GM18907 (cell line): ENCODE results near the gene GTF3C5.
"Not testable (repeated sequence)": the region's sequence is repeated elsewhere in the genome, so short reads cannot be mapped to it uniquely, and the experiment has no call there.

Experiments
- ATAC-seq: cut with Tn5 transposase; IDR thresholded peaks from one replicate; pipeline ENCODE4 v1.9.1; 2021; ENCODE audit warnings: mild to moderate bottlenecking, moderate library complexity; ENCODE audit not compliant: unreplicated experiment

GTF3C5 gene

DNA sequence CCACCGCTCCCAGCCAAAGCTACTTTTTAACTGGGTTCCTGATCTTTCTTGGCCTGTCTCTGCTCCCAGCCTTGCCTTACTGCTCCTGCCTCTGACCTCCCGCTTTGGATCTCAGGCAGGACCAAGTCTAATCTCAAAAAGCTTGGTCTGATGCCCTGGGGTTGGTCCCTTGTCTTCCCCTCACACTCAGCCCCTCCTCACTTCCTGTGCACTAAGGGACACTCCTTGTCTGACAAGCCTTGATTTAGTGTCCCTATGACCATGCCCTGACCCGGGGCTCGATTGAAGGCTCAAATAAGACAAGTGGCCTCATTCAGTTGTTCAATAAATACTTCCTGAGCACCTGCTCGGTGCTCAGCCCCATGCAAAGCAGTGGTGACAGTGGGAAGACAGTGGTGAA lies 3.7 kb upstream of the GTF3C5 start:
- no peak for ATAC-seq

DNA sequence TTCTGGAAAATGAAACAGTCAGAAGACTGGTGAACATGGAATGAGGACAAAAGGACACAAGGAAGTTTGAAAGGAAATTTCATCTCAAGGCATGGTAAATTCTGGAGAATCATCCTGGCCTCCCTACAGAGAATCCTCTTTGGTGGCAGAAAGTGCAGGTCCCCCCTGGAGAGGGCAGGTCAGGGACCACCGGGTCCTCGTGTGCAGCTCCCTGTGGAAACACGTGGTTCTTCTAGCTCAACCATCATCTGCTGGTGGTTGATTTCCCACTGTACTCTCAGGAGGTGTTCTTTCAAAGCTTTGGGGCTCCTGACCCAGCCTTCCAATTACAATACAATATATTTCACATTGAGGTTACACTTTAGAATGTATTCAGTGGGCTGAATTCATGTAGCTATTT lies 2.6 kb upstream of the GTF3C5 start:
- no peak for ATAC-seq

DNA sequence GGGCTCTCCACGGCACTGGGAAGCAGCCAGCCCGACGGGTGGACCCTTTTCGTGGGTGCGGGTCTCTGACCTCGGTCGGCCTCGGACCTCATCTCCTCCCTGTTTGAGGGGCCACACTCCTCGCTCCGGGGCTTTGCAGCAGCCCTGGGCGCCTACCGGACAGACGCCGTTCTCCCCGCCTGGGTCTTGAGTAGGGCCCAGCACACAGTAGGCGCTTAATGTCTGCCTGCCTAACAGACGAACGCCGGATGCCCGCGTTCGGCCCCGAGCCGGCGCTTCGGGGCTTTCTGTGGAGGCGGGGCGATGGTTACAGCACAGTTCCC lies 842 bp upstream of the GTF3C5 start:
- peak; percentile 1 for ATAC-seq

DNA sequence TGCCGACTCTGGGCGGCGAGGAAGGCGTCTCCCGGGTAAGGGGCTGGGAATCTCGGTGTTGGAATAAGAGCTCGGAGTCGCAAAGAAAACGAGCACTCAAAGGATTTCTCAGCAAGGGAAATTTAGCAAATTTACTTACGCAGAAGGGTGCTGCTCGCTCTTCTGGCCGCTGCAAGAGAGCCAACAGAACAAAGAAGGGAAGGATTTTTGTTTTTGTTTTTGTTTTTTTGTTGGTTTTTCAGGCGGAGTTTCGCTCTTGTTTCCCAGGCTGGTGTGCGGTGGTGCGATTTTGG lies 279 bp downstream of the GTF3C5 start:
- ATAC-seq, result no peak

DNA sequence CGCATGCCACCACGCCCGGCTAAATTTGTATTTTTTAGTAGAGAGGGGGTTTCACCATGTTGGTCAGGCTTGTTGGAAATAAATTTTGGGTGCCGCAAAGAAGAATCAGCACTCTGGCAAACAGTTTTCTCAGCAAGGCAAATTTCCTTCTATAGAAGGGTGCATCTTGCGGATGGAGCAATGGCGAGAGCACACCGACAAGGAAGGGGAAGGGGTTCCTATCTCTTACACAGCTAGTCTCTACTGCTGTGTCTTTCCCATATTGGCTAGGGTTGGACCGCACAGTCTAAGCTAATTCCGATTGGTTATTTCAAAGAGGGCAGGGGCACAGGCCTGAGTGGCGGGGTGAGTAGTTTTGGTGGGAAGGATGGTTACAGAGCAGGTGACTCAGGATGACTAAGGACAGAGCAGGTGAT lies 707 bp downstream of the GTF3C5 start:
- ATAC-seq, result no peak

DNA sequence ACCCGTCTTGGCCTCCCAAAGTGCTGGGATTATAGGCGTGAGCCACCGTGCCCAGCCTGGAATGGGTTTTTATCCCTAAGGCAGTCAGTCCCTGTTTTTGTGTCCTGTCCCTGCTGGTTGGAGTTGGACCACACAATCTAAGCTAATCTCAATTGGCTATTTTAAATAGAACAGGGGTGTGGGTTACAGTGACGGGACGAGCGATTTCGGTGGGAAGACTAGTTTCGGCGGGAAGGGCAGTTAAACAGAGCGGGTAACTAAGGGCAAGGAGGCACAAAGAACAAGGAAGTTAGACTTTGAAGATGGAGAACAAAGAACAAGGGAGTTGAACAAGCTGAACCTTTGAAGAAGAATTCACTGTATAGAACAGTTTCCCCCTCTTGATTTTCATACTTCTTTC lies 1.4 kb downstream of the GTF3C5 start:
- no peak for ATAC-seq

DNA sequence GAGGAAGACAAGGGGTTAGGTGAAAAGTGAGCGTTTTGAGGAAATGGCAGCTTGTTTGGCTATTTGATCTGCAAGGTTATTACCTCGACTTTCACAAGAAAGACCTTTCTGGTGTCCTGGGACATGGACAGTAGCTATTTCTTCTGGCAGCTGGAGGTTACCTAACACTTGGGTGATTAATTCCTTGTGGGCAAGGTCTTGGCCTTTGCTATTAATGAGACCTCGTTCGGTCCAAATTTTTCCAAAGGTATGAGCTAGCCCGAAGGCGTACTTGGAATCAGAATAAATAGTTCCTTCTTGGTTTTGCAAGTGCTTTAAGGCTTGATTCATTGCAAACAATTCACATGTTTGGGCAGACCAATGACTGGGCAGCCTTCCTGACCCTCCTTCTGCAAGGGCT lies 4.9 kb downstream of the GTF3C5 start:
- ATAC-seq, result no peak

DNA sequence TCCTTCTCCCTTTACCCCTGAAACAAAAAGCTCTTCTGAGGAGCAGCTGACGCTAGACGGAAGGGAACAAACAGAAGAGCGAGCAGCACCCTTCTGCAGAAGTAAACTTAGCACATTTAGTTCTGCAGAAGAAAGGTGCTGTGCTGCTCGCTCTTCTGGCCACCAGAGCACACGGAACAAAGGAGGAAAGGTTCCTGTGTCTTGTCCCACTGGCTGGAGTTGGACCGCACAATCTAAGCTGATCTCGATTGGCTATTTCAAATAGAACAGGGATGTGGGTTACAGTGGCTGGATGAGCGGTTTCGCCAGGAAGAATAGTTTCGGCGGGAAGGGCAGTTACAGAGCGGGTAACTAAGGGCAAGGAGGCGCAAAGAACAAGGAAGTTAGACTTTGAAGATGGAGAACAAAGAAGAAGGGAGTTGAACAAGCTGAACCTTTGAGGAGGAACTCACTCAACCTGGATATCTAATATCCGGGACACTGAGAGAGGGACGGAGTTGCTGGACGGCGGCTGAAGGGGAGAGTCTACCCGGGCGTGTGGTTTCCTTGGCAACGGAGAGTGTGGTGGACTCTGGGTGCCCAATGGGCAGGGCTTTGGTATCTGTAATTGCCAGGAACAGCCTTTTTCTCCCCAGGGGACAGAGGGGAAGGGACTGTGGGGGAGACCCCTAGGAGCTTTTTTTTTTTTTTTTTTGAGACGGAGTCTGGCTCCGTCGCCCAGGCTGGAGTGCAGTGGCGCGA lies 7.1 kb downstream of the GTF3C5 start:
- ATAC-seq, result no peak

DNA sequence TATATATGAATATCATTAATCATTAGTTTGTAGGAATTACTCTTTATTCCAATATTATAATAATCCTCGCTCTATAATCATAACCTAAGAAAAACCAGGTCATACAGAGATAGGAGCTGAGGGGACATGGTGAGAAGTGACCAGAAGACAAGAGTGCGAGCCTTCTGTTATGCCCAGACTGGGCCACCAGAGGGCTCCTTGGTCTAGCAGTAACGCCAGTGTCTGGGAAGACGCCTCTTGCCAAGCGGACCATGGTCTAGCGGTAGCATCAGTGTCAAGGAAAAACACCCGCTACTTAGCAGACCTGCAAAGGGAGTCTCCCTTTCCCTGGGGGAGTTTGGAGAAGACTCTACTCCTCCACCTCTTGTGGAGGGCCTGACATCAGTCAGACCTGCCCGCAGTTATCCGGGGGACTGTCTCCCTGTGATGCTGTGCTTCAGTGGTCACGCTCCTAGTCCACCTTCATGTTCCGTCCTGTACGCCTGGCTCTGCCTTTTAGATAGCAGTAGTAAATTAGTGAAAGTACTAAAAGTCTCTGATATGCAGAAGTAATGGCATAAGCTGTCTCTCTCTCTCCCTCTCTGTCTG lies 10.2 kb downstream of the GTF3C5 start:
- not testable (repeated sequence) for ATAC-seq

DNA sequence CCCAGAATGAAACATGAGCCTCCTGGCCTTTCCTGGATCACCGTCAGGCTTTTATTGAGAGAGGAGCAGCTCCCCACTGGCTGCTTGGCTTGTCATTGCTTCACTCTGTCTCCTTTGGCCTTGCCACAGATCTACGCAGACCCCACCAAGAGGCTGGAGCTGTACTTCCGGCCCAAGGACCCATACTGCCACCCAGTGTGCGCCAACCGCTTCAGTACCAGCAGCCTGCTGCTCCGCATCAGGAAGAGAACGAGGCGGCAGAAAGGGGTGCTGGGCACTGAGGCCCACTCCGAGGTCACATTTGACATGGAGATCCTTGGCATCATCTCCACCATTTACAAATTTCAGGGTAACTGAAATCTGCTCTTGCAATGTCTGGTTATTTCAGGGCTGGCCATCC lies 11.2 kb downstream of the GTF3C5 start:
- ATAC-seq, result no peak

DNA sequence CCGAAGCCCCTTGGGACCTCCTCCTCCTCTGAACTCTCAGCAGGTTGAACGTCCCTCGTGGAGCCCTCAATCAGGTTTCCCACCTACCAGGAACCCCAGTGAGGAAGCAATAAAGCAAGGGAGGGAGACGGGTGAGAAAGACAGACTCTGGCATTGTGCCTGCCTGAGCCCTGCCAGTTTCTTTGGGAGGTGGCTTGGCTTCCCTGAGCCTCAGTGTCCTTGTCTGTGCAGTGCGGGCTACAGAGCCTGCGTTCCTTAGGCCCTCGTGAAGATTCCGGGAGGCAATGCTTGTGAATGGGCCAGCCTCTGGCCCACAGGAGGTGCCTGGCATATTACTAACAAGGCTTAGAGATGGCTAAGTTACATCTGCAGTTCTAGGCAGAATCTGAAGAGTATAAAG lies 11.9 kb downstream of the GTF3C5 start:
- ATAC-seq, result no peak

DNA sequence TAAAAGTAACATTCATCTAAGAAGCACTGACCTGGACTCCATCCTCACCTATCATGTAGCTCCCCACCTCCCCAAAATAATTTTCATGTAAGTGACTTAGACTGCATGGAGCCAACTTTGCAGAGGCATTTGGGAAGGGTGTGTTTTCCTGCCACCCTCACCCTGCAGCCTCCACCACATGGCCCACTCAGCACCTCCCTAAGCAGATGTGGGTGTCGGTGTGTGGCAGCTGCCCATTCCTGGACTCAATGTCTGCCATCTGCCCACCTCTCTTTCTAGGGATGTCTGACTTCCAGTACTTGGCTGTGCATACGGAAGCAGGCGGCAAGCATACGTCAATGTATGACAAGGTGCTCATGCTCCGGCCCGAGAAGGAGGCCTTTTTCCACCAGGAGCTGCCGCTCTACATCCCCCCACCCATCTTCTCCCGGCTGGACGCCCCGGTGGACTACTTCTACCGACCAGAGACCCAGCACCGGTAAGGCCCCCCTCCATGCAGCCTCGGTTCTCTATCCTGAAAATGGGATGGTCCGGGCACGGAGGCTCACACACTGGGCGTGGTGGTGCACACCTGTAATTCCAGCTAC lies 12.7 kb downstream of the GTF3C5 start:
- ATAC-seq, result no peak

DNA sequence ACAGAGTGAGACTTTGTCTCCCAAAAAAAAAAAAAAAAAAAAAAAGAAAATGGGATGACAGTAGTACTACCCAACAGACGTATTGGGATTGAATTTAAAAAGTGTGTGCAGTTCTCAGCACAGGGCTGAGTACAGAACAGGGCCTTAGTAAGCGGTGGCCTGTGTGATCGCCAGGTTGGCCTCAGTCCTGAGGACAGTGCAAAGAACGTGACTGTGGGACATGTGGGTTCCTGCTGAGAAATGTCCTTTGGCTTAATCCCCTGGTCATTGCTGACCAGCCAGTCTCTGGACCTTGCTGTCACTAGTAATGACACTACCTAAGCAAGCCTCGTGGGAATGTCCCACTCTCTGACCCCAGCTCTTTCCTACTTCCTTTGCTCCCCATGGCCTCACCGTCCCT lies 13.3 kb downstream of the GTF3C5 start:
- no peak for ATAC-seq

DNA sequence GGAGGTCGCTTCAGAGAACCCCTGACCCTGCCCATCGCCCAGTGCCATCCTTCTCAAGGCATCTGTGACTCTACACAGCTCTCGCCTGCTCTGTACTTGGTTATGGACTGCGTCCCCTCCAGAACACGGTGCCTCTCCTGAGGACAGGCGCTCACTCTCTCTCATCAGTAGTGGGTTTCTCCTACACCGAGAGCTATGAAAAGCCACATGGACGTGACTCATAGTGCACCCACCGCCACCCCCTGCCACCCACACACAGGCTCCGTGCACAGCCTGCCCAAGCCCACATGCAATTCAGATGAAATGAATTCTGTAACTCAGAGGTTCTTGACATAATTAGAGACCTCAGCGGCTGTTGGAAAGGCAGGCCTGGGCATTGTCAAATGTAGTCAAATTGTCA lies 13.9 kb downstream of the GTF3C5 start:
- ATAC-seq, result no peak

DNA sequence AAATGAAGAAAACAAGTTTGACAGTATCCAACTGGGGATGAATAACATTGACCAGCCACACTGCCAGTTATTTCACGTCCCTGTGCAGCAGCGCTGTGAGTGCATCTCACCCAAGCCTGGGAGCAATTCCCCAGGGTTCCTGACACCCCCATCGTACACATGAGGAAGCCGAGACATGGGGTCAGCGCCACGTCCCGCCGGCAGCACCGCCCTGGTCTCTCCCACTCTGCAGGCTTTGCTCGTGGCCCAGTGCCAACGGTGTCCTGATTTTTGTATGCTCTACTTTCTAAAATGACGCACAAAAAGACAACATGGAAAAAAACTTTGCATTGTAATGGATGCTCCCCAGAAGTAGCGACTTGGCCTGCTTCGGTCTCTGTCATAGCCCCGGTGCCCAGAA lies 14.3 kb downstream of the GTF3C5 start:
- no peak for ATAC-seq

DNA sequence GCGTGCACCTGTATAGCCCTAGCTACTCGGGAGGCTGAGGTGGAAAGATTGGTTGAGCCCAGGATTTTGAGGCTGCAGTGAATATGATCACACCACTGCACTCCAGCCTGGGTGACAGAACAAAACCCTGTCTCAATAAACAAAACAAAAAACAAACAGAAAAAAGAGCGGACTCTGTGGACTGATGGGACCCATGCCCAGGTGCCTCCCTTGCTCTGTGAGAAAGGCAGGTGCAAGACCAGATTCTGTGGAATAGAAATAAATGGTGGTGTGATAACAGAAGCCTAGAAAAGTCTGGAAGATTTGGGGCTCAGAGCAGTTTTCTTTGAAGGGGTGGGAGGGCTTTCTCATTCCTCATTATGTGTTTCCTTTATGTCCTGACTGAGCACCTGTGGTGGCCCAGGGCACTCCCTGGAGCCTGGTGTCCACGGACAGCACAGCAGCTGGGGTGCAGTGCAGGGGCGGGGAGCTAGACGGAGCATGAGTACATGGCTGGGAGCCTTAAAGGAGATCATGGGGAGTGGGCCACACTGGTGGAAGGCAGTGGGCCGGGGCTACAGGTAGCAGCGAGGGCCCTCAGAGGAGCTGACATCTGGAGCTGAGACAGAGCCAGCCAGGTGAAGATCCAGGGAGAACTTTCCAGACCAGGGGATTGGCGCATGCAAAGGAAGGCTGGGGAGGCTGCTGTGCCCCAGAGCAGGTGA lies 15.6 kb downstream of the GTF3C5 start:
- no peak for ATAC-seq

DNA sequence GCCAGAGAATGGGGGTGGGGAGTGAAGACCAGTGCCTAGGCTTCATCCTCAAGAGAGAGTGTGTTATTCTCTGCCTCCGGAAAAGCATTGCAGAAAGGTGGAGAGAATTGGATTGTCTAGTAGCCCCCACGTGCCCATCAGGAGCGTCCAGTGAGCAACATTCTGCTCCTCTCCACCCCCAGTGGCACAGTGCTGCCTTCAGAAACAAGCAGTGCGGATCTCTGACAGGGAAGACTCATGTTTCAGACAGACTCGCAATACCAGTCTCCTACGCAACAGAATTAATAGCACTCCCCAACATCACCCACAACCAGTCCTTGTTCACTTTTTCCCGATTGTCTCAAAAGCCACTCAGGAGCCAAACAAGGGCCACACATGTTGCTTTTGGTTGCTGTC lies 16.1 kb downstream of the GTF3C5 start:
- ATAC-seq, result no peak

DNA sequence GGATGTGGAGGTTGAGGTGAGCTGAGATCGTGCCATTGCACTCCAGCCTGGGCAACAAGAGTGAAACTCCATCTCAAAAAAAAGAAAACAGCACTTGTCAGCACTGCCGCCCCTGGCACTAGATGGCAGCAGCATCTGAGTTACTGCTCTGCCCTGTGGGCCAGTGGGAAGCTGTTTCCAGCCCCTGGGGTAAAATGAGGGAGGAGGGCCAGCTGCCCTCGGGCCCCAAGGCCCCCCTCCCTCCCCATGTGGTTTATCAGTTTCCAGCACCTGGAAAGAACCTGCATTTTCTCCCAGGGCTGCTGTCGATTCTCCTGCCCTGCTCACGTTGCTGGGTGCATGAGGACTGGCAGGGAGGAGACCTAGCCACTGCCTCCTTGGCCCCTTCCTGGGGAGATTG lies 17.8 kb downstream of the GTF3C5 start:
- no peak for ATAC-seq

DNA sequence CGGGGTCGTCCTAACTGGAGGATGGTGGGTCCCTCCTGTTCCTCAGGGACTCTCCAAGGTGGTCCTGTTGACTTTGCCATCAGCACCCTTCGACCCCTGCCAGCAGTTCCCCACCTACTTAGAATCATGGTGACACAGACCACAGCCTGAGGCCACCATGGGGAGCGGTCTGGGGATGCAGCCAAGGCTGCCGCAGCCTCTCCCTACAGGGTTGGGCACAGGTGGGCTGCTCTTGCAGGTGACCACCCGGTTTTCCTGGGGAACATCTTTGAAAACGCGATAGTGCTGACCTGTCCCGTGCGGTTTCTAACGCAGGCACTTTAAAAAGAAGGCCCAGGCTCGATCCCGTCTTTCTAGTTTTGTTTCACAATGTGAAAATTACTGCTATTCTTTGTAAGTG lies 18.2 kb downstream of the GTF3C5 start:
- ATAC-seq, result no peak

DNA sequence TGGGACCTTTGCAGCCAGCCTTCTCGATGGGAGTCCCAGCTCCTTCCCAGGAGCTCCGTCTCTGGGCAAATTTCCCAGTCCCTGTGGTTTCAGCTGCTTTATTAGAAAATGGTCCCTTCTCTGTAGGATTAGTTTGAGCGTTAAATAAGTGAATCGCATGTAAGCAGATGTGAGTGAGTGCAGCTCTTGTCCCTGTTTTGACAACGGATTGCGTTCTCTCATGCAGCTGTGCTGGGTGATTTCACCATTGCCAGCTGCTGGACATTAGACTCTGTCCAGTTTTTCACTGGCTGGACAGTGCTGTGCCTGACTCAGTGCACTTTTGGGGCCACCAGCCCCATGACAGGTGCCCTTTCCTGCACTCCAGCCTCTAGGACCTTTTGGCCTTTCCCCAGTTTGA lies 19.3 kb downstream of the GTF3C5 start:
- no peak for ATAC-seq

DNA sequence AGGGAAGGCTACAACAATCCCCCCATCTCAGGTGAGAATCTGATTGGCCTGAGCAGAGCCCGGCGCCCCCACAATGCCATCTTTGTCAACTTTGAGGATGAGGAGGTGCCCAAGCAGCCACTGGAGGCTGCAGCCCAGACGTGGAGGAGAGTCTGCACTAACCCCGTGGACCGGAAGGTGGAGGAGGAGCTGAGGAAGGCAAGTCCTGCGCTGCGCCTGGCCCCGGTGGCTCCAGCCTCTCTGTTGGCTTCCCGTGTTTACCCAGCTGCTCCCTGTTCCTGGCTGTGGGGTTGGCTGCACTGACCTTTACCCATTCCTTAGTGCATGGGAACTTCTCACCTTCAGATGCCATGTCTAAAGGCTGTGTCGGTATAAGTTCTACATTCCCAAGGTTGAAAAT lies 20.0 kb downstream of the GTF3C5 start:
- no peak for ATAC-seq

DNA sequence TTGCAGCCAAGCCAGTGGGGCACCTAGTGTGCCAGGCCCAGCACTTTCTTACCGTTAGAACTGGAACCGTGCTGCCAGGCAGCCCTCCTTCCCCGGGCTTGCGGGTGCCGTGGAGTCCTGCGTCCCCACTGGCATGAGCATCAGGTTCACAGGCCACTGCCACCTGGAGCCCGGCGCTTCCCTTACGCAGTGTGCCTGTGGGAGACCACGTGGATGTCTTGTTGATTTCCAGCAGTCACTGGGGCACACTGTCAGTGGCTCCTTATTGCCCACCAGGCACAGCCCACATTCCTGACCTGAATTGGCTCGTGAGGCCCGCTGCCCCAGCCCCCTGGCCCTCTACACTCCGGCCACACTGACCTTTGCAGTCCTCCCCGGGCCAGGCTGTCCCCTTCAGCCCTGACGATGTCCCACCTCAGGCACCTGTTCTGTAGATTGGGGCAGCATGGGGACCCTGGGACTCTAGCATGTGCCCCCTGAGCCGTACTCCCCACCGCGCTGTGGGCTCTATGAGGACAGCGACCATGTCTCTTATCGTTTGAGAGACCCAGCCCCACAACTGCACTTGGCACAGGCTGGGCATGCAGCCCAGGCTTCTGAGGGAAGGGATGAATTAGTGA lies 20.6 kb downstream of the GTF3C5 start:
- ATAC-seq, result no peak
